Measurements from ENCODE around the gene ZNF165. TPM values are rescaled to one million over a fixed set of nuclear protein-coding genes. Genes with fewer than 3 reads are reported as not detected.

Gene ZNF165
- total RNA-seq = 0.05 and 0.31 TPM in 2 replicates

GRCh38 chr6:28080381-28080630 lies at the start of gene ZNF165:
ZNF165 (plus strand) TSS chr6:28080568; CDS start chr6:28085481, 4,913 bp downstream.

GRCh38 chr6:28124350-28124970 lies 44.1 kb downstream of the ZNF165 start, which contains the start of gene ZSCAN16:
ZSCAN16 (plus strand) TSS chr6:28124609; CDS start chr6:28125444, 835 bp downstream.

Other genes starting within 250 kb of the ZNF165 start
- gene OR2B2, start 168.2 kb upstream of the ZNF165 start, total RNA-seq = not detected in 2 replicates
- not detected in 2 replicates for gene OR2B6, start 123.3 kb upstream of the ZNF165 start, total RNA-seq
- not detected in 2 replicates for gene ZSCAN16, start 44.0 kb downstream of the ZNF165 start, total RNA-seq
- gene ZKSCAN8, start 61.3 kb downstream of the ZNF165 start, total RNA-seq = 14.4 and 15.6 TPM in 2 replicates
- 4.6 and 5.1 TPM in 2 replicates for gene ZSCAN9, start 144.7 kb downstream of the ZNF165 start, total RNA-seq
- 2.7 and 3.3 TPM in 2 replicates for gene ZKSCAN4, start 171.7 kb downstream of the ZNF165 start, total RNA-seq
- gene NKAPL, start 178.7 kb downstream of the ZNF165 start, total RNA-seq = 1.1 and 2.1 TPM in 2 replicates
- gene ZSCAN26, start 186.6 kb downstream of the ZNF165 start, total RNA-seq = 11.2 and 14.8 TPM in 2 replicates
- gene PGBD1, start 201.0 kb downstream of the ZNF165 start, total RNA-seq = 1.6 and 3.2 TPM in 2 replicates

All from cardiac ventricle fibroblast (primary cell).